ENCODE data around the gene HOMEZ. TPM values are rescaled to one million over a fixed set of nuclear protein-coding genes. Genes with fewer than 3 reads are reported as not detected.

Gene HOMEZ
- polyA plus RNA-seq, 1 of the 3 experiments (the other 2 are of a cell fraction), result 7.7 TPM

DNA sequence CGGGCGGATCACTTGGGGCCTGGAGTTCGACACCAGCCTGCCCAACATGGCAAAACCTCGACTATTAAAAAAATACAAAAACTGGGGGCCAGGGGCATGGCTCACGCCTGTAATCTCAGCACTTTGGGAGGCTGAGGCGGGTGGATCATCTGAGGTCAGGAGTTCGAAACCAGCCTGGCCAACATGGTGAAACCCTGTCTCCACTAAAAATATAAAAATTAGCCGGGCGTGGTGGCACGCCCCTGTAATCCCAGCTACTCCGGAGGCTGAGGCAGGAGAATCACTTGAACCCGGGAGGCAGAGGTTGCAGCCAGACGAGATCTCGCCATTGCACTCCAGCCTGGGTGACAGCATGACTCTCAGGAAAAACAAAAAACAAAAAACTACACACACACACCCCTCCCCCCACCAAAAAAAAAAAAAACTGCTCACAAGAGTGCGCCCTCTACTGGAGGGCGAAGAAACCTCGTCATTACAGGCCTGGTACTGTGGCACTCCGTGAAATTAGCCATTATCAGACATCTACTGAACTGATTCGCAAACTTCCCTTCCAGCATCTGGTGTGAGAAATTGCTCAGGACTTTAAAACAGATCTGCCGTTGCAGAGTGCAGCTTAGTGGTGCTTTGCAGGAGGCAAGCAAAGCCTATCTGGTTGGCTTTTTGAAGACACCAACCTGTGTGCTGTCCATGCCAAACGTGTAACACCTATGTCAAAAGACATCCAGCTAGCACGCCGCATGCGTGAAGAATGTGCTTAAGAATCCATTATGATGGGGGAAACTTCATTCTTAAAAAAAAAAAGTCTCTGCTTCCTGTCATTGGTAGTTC is 9.0 kb upstream of the HOMEZ start (continued):
- TF ChIP-seq RFX5 (IDR thresholded peaks at IDR 0.05; ENCODE audit: low read length) (peak; percentile 41; the same call in 1 of the 2 replicates), CHD2 (IDR thresholded peaks at IDR 0.05; ENCODE audit: low read length, partially characterized antibody) (peak; percentile 90)

- H3K36me3 ChIP-seq (replicated peaks in 1 of 2; ENCODE audit: control insufficient read depth in 1 of 2, insufficient read depth in 2 of 2, low read length in 1 of 2), result no peaks in the 10 kb centered on the region
- peaks cover 8 to 10% of the 10 kb centered on the region in 2 experiments; a peak in 3 of 4 replicates for H3K4me1 ChIP-seq (ENCODE audit: control insufficient read depth in 1 of 2, insufficient read depth in 2 of 2, low read depth in 1 of 2, low read length in 1 of 2)
- H3K9me2 ChIP-seq, result no peaks in the 10 kb centered on the region
- peak overlapping the region; percentile 87 for H2AFZ ChIP-seq (ENCODE audit: low read depth)
- H3F3A ChIP-seq (replicated peaks; ENCODE audit: insufficient read depth), result peaks cover 10% of the 10 kb centered on the region
- H3K27ac ChIP-seq (ENCODE audit: low read depth in 2 of 2, low read length in 1 of 2), result peak overlapping the region; percentile 86 to 92
- TF ChIP-seq, protein P1, sequence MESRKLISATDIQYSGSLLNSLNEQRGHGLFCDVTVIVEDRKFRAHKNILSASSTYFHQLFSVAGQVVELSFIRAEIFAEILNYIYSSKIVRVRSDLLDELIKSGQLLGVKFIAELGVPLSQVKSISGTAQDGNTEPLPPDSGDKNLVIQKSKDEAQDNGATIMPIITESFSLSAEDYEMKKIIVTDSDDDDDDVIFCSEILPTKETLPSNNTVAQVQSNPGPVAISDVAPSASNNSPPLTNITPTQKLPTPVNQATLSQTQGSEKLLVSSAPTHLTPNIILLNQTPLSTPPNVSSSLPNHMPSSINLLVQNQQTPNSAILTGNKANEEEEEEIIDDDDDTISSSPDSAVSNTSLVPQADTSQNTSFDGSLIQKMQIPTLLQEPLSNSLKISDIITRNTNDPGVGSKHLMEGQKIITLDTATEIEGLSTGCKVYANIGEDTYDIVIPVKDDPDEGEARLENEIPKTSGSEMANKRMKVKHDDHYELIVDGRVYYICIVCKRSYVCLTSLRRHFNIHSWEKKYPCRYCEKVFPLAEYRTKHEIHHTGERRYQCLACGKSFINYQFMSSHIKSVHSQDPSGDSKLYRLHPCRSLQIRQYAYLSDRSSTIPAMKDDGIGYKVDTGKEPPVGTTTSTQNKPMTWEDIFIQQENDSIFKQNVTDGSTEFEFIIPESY (IDR thresholded peaks at IDR 0.05; ENCODE audit: borderline replicate concordance, low read depth), result no peak
- TF ChIP-seq, protein P2, sequence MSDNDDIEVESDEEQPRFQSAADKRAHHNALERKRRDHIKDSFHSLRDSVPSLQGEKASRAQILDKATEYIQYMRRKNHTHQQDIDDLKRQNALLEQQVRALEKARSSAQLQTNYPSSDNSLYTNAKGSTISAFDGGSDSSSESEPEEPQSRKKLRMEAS (IDR thresholded peaks at IDR 0.05; ENCODE audit: low read depth), result no peak
- no peak for TF ChIP-seq YY1 (IDR thresholded peaks at IDR 0.05; ENCODE audit: low read depth)
- no peak for TF ChIP-seq USF1 (IDR thresholded peaks at IDR 0.05; ENCODE audit: borderline replicate concordance, low read depth)
- TF ChIP-seq POLR2AphosphoS5 (IDR thresholded peaks at IDR 0.05; ENCODE audit: low read depth, low read length), result no peak
- no peak for TF ChIP-seq REST (IDR thresholded peaks at IDR 0.05; ENCODE audit: low read depth, low read length)
- TF ChIP-seq, protein P3, sequence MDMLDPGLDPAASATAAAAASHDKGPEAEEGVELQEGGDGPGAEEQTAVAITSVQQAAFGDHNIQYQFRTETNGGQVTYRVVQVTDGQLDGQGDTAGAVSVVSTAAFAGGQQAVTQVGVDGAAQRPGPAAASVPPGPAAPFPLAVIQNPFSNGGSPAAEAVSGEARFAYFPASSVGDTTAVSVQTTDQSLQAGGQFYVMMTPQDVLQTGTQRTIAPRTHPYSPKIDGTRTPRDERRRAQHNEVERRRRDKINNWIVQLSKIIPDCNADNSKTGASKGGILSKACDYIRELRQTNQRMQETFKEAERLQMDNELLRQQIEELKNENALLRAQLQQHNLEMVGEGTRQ (IDR thresholded peaks at IDR 0.05; ENCODE audit: borderline replicate concordance, low read depth, low read length), result no peak
- no peaks in the 10 kb centered on the region for H4K20me1 ChIP-seq (ENCODE audit: insufficient read depth)
- H3K9me3 ChIP-seq, result no peaks in the 10 kb centered on the region
- H3K4me2 ChIP-seq, result peak overlapping the region; percentile 83
- H3K79me2 ChIP-seq (ENCODE audit: insufficient read depth), result peaks cover 20% of the 10 kb centered on the region; the same call in 1 of the 2 replicates
- no peaks in the 10 kb centered on the region for H3K27me3 ChIP-seq (ENCODE audit: insufficient read depth)
- H3K4me3 ChIP-seq (ENCODE audit: low read depth in 2 of 2, low read length in 1 of 2), result peak overlapping the region; percentile 73 to 89
- H3K9ac ChIP-seq, result peak overlapping the region; percentile 74
- DNase-seq, result no peak
- CTCF ChIA-PET, result interaction anchor here (1.2 to 2.5 kb wide), 7 partner anchors 8 to 272 kb away, joined by 3 to 16 read pairs (median 5); partner anchors contain the start of gene PPP1R3E
- WGBS (ENCODE audit: low lambda C conversion rate), result 70% methylated on average over 6 of the region's 6 CpGs
- POLR2A ChIA-PET, result interaction anchor here (0.8 to 2.2 kb wide), 4 partner anchors 9 to 192 kb away, joined by 4 to 13 read pairs (median 6); partner anchors contain the start of genes ACIN1, C14orf119 and PABPN1
Measured at GRCh38 chr14:23286902-23287479, 1.1 kb upstream of the HOMEZ start.
